ENCODE measurements around the gene KCNE2.

DNA sequence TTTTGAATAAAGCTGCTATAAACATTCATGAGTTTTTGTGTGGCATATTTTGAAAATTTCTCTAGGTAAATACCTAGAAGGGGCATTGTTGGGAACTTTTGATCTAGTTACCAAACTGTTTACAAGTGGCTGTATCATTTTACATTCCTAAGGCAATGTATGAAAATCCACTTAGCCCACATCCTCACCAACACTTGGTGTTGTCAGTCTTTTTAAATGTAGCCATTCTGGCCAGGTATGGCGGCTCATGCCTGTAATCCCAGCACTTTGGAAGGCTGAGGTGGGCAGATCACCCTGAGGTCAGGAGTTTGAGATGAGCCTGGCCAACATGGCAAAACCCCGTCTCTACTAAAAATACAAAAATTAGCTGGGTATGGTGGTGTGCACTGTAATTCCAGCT lies 5.9 kb upstream of the KCNE2 start:
- TF ChIP-seq, protein P1, sequence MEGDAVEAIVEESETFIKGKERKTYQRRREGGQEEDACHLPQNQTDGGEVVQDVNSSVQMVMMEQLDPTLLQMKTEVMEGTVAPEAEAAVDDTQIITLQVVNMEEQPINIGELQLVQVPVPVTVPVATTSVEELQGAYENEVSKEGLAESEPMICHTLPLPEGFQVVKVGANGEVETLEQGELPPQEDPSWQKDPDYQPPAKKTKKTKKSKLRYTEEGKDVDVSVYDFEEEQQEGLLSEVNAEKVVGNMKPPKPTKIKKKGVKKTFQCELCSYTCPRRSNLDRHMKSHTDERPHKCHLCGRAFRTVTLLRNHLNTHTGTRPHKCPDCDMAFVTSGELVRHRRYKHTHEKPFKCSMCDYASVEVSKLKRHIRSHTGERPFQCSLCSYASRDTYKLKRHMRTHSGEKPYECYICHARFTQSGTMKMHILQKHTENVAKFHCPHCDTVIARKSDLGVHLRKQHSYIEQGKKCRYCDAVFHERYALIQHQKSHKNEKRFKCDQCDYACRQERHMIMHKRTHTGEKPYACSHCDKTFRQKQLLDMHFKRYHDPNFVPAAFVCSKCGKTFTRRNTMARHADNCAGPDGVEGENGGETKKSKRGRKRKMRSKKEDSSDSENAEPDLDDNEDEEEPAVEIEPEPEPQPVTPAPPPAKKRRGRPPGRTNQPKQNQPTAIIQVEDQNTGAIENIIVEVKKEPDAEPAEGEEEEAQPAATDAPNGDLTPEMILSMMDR (IDR thresholded peaks at IDR 0.05), result no peak
- no peak for TF ChIP-seq POLR2AphosphoS5 (IDR thresholded peaks at IDR 0.05)
